GM12864 (cell line): ENCODE results near the gene SRGAP3.

Source experiments
- DNase-seq: peaks from one replicate; pipeline ENCODE4 v3.0.0-alpha.2; 2011; ENCODE audit warnings: low read depth
- H3K4me3 ChIP-seq: 2 replicates; pipeline ENCODE4 v1.5.1; 2011; ENCODE audit warnings: mild to moderate bottlenecking, low read depth, low read length, control low read depth
- TF ChIP-seq, protein P1 (sequence below): IDR thresholded peaks from 2 replicates; pipeline ENCODE4 v1.5.1; 2011; ENCODE audit warnings: low read depth, mild to moderate bottlenecking, moderate library complexity, low read length, control low read depth, inconsistent platforms; ENCODE audit errors: missing control alignments

Gene SRGAP3

DNA sequence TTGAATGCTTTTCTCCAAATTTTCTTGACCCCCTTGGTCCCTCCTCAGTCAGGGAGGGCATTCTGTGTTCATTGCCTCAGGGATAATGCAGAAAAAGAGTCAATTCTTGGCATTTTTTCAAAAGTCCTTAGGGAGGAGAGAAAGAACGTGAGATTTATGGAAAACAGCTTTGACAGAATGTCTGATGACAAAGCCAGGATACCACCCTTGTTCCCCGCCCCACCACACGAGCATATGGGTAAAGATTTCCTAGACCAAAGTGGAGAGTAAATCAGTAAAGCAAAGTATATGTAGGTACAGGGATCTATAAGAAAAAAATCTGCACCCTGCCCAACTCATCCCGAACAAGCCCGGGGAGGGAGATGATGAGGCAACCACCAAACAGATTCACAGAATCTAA, 11.2 kb downstream of the SRGAP3 start:
- H3K4me3 ChIP-seq: no peak overlapping the region
- no peak for DNase-seq
- TF ChIP-seq, protein P1, sequence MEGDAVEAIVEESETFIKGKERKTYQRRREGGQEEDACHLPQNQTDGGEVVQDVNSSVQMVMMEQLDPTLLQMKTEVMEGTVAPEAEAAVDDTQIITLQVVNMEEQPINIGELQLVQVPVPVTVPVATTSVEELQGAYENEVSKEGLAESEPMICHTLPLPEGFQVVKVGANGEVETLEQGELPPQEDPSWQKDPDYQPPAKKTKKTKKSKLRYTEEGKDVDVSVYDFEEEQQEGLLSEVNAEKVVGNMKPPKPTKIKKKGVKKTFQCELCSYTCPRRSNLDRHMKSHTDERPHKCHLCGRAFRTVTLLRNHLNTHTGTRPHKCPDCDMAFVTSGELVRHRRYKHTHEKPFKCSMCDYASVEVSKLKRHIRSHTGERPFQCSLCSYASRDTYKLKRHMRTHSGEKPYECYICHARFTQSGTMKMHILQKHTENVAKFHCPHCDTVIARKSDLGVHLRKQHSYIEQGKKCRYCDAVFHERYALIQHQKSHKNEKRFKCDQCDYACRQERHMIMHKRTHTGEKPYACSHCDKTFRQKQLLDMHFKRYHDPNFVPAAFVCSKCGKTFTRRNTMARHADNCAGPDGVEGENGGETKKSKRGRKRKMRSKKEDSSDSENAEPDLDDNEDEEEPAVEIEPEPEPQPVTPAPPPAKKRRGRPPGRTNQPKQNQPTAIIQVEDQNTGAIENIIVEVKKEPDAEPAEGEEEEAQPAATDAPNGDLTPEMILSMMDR: no peak

DNA sequence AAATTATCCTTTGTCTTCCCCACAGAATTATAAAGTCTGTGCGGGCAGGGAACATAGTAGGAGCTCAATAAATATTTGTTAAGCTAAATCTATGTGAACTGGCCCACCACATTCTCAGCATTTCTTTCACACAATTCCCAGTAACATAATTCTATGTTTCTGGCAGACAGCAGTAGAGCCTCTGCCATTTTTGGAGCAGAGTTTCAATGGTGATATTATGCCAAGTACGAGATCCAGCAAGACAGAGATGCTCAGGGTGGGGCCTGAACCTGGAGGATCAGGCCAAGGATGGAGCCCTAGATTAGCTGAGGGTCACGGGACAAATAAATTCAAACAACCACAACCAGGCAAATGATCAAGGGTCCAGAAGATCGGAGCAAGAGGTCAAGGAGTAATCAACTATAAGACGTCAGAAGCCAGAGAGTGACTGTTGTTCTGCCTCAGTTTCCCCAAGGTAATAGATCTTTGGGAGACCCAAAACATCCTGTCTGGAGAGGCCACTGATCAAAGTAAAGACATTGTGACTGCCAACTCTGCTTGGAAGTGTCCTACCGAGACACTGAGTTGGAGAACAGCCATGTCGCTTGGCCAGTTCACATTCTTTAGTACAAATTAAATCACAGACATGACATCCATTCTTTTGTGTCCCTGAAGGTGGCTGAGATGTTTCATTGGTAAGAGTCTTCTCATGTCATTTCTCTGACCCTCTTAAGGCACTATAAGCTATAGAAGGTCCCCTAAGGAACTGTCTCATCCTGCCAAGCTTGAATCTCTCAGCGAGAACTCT, 15.4 kb downstream of the SRGAP3 start:
- H3K4me3 ChIP-seq: no peak overlapping the region
- TF ChIP-seq, protein P1: no peak

DNA sequence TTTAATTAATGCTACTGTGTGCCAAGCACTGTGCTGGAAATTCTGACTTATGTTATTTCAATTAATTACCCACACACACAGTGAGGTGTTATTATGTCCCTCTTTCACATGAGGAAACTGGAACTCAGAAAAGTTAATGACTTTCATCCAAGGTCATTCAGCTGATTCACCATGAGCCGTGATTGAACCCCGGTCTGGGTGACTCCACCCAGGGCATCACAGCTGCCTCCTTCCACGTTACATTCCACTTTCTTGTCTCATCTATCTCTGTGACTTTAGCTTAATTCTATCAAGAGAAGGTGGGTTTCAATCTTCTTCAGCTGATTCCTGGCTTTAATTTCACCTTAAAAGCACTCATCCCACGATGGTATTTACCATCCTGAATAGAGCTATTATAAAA, 16.3 kb downstream of the SRGAP3 start:
- TF ChIP-seq, protein P1: no peak
- H3K4me3 ChIP-seq: no peak overlapping the region
- no peak for DNase-seq

More for the DNA sequence above, 15.4 kb downstream of the SRGAP3 start:
- DNase-seq: no peak

DNA sequence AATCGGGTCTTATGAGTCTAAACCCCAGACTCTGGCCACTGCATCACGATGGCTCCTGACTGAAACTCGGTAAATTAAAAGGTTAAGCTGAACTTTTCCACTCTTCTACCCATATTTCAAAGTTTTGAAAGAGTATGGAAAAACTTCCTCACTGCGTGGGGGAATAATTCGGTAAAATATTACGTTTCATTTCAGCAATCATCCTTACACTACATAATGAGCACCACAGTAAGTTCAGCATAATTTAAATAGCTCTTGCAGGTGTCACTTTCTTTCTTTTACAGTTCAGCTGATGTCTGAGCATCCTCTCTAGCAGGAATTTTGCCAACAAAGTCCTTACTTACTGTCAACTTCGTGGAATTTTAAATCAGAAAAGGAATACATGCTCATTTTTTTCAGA, 17.5 kb downstream of the SRGAP3 start:
- TF ChIP-seq, protein P1: no peak
- no peak overlapping the region for H3K4me3 ChIP-seq
- DNase-seq: no peak

DNA sequence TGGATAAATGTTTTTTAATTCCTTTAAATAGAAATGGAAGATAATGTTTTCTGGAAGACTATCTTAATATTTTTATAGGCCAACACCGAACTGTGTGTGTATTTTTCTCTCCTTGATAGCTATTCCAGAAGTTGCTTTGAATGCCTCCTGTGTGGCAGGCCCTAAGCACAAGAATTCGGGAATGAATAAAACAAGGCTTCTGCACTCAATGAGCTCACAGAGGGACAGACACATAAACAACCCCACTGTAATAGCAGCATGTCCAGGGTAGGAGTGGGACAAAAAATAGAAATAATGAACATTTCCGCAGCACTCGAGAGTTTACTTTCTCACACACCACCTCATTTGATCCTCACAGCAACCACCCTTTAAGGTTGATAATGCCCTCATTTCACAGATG, 18.0 kb downstream of the SRGAP3 start:
- TF ChIP-seq, protein P1: no peak
- no peak overlapping the region for H3K4me3 ChIP-seq
- no peak for DNase-seq

DNA sequence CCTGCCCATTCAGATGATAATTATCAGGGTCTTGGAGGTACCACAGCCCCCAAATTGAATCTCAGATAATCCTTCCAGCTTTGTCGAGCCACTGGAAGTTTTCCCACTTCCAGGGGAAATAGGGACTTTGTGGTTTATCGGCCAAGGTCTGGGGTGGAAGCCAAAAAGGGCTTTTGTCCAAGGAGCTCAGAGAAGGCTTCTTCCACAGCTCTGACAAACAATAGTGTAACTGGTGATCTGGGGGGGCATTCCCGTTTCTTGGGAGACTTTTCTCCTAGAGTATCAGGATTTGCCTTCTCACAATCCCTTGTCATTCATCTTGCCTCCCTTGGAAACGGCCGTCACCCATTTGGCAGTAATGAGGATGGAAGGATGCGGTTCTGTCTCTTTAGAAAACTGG, 18.4 kb downstream of the SRGAP3 start:
- H3K4me3 ChIP-seq: no peak overlapping the region
- TF ChIP-seq, protein P1: no peak
- DNase-seq: no peak

DNA sequence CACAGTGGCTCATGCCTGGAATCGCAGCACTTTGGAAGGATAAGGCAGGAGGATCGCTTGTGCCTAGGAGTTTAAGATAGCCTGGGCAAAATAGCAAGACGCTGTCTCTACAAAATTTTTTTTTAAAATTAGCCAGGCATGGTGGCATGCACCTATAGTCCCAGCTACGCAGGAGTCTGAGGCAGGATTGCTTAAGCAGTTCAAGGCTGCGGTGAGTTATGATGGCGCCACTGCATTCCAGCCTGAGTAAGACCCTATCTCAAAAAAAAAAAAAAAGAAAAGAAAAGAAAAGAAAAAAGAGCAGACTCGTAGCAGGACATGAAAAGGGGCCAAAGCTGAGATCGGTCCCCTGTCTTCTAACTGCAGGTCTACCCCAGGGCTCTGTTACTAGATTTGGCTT, 18.9 kb downstream of the SRGAP3 start:
- TF ChIP-seq, protein P1: no peak
- DNase-seq: no peak
- no peak overlapping the region for H3K4me3 ChIP-seq
